AG09319 (cell line): ENCODE measurements around the gene NUCKS1.

Source experiments
- DNase-seq: peaks from one replicate; pipeline ENCODE4 v3.0.0-alpha.2; 2010; ENCODE audit warnings: low read depth; ENCODE audit errors: extremely low read depth
- TF ChIP-seq, protein P1 (sequence below): IDR thresholded peaks from 2 replicates; pipeline ENCODE4 v1.5.1; 2011; ENCODE audit warnings: low read depth, mild to moderate bottlenecking, inconsistent platforms, low read length, moderate library complexity

The NUCKS1 gene

GRCh38 chr1:205667909-205668643 lies 81.9 kb downstream of the NUCKS1 start:
- TF ChIP-seq, protein P1, sequence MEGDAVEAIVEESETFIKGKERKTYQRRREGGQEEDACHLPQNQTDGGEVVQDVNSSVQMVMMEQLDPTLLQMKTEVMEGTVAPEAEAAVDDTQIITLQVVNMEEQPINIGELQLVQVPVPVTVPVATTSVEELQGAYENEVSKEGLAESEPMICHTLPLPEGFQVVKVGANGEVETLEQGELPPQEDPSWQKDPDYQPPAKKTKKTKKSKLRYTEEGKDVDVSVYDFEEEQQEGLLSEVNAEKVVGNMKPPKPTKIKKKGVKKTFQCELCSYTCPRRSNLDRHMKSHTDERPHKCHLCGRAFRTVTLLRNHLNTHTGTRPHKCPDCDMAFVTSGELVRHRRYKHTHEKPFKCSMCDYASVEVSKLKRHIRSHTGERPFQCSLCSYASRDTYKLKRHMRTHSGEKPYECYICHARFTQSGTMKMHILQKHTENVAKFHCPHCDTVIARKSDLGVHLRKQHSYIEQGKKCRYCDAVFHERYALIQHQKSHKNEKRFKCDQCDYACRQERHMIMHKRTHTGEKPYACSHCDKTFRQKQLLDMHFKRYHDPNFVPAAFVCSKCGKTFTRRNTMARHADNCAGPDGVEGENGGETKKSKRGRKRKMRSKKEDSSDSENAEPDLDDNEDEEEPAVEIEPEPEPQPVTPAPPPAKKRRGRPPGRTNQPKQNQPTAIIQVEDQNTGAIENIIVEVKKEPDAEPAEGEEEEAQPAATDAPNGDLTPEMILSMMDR, result no peak
- DNase-seq, result no peak

DNA sequence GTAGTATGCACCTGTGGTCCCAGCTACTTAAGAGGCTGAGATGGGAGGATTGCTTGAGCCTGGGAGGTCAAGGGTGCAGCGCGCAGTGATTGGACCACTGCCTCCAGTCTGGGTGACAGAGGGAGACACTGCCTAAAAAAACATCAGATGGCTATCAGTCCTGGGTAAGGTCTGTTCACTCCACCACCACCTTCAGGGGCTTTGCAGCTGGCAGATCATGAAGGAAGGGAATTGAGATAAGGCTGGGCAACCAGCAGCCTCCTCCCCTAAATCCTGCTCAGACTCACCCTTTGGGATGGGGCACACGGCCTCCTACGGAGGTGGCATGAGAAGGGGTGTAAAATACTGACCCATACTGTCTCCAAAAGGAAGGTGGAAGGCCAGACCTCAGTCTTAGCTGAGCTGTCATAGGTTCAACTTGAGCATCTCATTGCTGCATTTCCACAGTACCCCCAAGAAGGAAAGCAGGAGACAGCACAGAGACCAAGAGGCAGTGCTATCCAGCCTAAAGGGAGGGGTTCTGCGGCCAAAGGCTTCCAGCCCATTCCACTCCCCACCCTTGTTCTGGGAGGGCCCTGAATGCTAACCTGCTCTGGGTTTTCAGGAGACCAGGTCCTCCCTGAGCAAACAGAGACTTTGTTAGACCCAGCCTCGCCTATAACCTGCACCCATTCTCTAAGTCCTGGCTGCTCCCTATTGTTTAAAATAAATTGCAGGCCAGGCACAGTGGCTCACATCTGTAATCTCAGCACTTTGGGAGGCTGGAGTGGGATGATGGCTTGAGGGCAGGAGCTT lies 83.4 kb downstream of the NUCKS1 start:
- no peak for DNase-seq
- TF ChIP-seq, protein P1, result no peak

GRCh38 chr1:205665201-205666045 lies 84.6 kb downstream of the NUCKS1 start:
- TF ChIP-seq, protein P1, result no peak
- DNase-seq, result no peak

DNA sequence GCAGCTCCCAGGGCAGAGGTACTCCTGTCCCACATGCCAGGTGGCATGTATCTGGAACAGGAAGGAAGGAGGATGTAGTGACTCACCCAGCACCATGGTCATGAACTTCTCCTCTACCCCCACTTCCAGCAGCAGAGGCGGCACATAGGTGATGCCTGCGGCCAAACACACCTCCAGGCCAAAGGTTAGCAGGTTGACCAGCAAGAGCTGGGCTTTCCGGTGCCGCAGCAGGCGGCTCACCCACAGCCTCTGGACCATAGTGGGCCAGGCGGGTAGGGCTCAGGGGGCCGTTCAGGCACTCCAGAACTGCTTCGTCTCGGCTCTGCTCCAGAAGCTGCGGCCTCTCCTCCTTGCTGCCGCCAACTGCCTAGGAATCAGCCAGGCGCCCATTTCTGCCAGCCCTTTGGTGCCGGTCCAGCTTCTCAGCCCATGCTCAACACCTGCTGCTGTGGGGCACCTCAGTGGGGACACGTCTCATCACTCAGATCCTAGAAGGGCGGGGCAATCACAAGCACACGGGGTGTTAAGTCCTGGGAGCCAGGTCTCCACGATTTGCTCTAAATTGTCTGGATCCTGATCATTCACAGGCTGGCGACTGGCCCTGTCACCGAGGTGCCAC lies 85.5 kb downstream of the NUCKS1 start:
- TF ChIP-seq, protein P1, result no peak
- no peak for DNase-seq

DNA sequence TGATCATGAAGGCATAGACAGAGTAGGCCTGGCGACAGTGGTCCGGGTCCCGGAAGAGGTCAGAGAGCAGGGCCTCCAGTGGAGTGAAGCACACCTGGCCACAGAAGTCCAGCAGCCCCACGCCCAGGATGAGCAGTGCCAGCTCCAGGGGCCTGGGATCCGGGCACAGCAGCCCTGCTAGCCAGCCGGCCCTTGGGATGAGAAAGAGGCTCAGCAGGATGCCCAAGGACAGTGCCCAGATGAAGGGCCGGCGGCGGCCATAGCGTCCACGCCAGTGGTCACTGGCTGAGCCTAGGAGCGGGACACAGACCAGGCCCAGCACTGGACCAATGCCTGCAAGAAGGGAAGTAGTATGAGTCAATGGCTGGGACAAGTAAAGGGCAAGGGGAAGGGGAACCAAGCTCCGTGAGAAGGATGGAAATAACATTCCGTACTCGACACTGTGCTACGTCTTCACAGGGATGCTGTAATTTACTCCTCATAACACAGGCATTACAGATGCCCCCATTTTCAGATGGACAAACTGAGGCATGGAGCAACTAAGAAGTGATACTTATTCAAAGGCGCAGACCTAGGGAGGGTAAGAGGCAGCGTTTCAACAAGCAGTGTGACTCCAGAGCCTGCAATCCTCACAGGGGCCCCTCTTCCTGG lies 86.6 kb downstream of the NUCKS1 start:
- no peak for DNase-seq
- TF ChIP-seq, protein P1, result no peak
